HG03066 (cell line): ENCODE measurements around the gene PRKCB.
A peak's percentile ranks its signal among the peaks of the same experiment; 100 is the strongest.

ENCODE experiments used
- ATAC-seq: cut with Tn5 transposase; IDR thresholded peaks from one replicate; pipeline ENCODE4 v1.9.1; 2021; ENCODE audit warnings: low read depth; ENCODE audit not compliant: unreplicated experiment

Gene PRKCB

GRCh38 chr16:23836078-23836403 is 258 bp downstream of the PRKCB start:
- ATAC-seq, result no peak

- no peak for ATAC-seq
Measured at GRCh38 chr16:23836404-23837311, 875 bp downstream of the PRKCB start.

- ATAC-seq, result no peak
Measured at GRCh38 chr16:23837553-23838308, 1.9 kb downstream of the PRKCB start.

- ATAC-seq, result no peak
Measured at GRCh38 chr16:23838485-23839142, 2.8 kb downstream of the PRKCB start.

- ATAC-seq, result no peak
Measured at GRCh38 chr16:23840310-23840709, 4.5 kb downstream of the PRKCB start.

- peak; percentile 49 for ATAC-seq
Measured at GRCh38 chr16:23842137-23842600, 6.4 kb downstream of the PRKCB start.

- ATAC-seq, result no peak
Measured at GRCh38 chr16:23843143-23843542, 7.4 kb downstream of the PRKCB start.

- no peak for ATAC-seq
Measured at GRCh38 chr16:23847251-23847650, 11.5 kb downstream of the PRKCB start.

- ATAC-seq, result no peak
Measured at GRCh38 chr16:23847948-23848347, 12.2 kb downstream of the PRKCB start.

GRCh38 chr16:23848958-23849357 is 13.2 kb downstream of the PRKCB start:
- ATAC-seq, result no peak

- no peak for ATAC-seq
Measured at GRCh38 chr16:23852794-23853562, 17.2 kb downstream of the PRKCB start.

GRCh38 chr16:23855010-23855409 is 19.2 kb downstream of the PRKCB start:
- no peak for ATAC-seq

GRCh38 chr16:23856251-23856709 is 20.5 kb downstream of the PRKCB start:
- no peak for ATAC-seq

- no peak for ATAC-seq
Measured at GRCh38 chr16:23857256-23857880, 21.6 kb downstream of the PRKCB start.

GRCh38 chr16:23857881-23858269 is 22.1 kb downstream of the PRKCB start:
- ATAC-seq, result no peak

- ATAC-seq, result no peak
Measured at GRCh38 chr16:23858542-23858941, 22.8 kb downstream of the PRKCB start.

- no peak for ATAC-seq
Measured at GRCh38 chr16:23859713-23860269, 24.0 kb downstream of the PRKCB start.

- no peak for ATAC-seq
Measured at GRCh38 chr16:23861874-23862273, 26.1 kb downstream of the PRKCB start.

GRCh38 chr16:23862556-23862955 is 26.8 kb downstream of the PRKCB start:
- no peak for ATAC-seq
